WTC11 (cell line): ENCODE data around the gene TMF1.

Source experiments
- GABPB1 ChIP-seq: sonication (generic); formaldehyde crosslinking; IDR thresholded peaks from 2 replicates; pipeline ENCODE4 v1.8.1; 2023; ENCODE audit warnings: mild to moderate bottlenecking, missing genetic modification reagents
- ZNF138 ChIP-seq: sonication (generic); formaldehyde crosslinking; conservative IDR thresholded peaks from 2 replicates; pipeline ENCODE4 v1.8.1; 2022; ENCODE audit warnings: mild to moderate bottlenecking, moderate library complexity, missing genetic modification reagents
- TF ChIP-seq, protein P1 (sequence below): fragments of 200-600 bp; IDR thresholded peaks from 2 replicates; pipeline ENCODE4 v1.8.0; 2022; ENCODE audit warnings: antibody characterized with exemption
- TF ChIP-seq, protein P2 (sequence below): sonication (generic); formaldehyde crosslinking; IDR thresholded peaks from 2 replicates; pipeline ENCODE4 v1.8.1; 2022; ENCODE audit warnings: low read depth, missing genetic modification reagents, borderline replicate concordance

DNA sequence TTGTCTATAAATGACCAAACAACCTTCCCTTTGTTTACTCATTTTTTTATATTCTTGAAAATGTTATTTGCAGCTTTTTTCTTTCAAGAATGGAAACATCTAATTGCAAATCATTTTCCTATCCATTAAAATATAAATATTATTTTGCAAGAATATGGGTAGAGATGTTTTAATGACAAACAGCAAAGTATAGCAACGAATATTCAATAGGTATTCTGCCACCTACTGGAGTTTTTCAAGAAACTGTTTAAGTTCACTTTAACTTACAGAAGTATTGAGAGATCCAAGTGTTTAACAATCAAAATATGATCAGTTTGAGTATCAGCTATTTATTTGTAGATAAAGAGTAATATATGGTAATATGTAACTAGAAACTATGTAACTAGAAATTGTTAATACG is 31.7 kb downstream of the TMF1 start:
- TF ChIP-seq ZNF138 (CRISPR knock-in tag), result no peak
- no peak for TF ChIP-seq GABPB1 (CRISPR knock-in tag)
- TF ChIP-seq, protein P1, sequence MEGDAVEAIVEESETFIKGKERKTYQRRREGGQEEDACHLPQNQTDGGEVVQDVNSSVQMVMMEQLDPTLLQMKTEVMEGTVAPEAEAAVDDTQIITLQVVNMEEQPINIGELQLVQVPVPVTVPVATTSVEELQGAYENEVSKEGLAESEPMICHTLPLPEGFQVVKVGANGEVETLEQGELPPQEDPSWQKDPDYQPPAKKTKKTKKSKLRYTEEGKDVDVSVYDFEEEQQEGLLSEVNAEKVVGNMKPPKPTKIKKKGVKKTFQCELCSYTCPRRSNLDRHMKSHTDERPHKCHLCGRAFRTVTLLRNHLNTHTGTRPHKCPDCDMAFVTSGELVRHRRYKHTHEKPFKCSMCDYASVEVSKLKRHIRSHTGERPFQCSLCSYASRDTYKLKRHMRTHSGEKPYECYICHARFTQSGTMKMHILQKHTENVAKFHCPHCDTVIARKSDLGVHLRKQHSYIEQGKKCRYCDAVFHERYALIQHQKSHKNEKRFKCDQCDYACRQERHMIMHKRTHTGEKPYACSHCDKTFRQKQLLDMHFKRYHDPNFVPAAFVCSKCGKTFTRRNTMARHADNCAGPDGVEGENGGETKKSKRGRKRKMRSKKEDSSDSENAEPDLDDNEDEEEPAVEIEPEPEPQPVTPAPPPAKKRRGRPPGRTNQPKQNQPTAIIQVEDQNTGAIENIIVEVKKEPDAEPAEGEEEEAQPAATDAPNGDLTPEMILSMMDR, result no peak
- TF ChIP-seq, protein P2, sequence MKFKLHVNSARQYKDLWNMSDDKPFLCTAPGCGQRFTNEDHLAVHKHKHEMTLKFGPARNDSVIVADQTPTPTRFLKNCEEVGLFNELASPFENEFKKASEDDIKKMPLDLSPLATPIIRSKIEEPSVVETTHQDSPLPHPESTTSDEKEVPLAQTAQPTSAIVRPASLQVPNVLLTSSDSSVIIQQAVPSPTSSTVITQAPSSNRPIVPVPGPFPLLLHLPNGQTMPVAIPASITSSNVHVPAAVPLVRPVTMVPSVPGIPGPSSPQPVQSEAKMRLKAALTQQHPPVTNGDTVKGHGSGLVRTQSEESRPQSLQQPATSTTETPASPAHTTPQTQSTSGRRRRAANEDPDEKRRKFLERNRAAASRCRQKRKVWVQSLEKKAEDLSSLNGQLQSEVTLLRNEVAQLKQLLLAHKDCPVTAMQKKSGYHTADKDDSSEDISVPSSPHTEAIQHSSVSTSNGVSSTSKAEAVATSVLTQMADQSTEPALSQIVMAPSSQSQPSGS (CRISPR knock-in tag), result no peak
